Stimulated activated CD8-positive, alpha-beta memory T cell treated with anti-CD3 and anti-CD28 coated beads, Interleukin-15, amount 100 ng/mL, for 48 hours (primary cell): ENCODE measurements around the gene KRTAP4-9.
"Not testable (repeated sequence)": the region's sequence is repeated elsewhere in the genome, so short reads cannot be mapped to it uniquely, and the experiment has no call there.

ENCODE experiments used
- DNase-seq, 2 donors: peaks; one replicate each; pipeline ENCODE4 v3.0.0-alpha.2; 2020; ENCODE audit warnings: low read depth in 2 of 2

Gene KRTAP4-9

GRCh38 chr17:41105347-41105746 lies at the start of gene KRTAP4-9:
Gene KRTAP4-9 (plus strand): TSS chr17:41105389. CDS start chr17:41105389, 0 bp downstream.
- not testable (repeated sequence) for DNase-seq

DNA sequence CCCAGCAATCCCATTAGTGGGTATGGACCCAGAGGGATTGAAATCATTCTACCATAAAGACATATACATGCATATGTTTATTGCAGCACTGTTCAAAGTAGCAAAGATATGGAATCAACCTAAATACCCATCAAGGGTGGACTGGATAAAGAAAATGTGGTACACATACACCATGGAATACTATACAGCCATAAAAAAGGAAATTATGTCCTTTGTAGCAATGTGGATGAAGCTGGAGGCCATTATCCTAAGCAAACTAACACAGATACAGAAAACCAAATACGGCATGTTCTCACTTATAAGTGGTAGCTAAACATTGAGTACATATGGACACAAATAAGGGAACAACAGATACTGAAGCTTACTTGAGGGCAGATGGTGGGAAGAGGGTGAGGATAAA lies 47.6 kb upstream of the KRTAP4-9 start:
- DNase-seq = no peak

GRCh38 chr17:41058741-41059140 lies 46.4 kb upstream of the KRTAP4-9 start:
- DNase-seq = no peak

DNA sequence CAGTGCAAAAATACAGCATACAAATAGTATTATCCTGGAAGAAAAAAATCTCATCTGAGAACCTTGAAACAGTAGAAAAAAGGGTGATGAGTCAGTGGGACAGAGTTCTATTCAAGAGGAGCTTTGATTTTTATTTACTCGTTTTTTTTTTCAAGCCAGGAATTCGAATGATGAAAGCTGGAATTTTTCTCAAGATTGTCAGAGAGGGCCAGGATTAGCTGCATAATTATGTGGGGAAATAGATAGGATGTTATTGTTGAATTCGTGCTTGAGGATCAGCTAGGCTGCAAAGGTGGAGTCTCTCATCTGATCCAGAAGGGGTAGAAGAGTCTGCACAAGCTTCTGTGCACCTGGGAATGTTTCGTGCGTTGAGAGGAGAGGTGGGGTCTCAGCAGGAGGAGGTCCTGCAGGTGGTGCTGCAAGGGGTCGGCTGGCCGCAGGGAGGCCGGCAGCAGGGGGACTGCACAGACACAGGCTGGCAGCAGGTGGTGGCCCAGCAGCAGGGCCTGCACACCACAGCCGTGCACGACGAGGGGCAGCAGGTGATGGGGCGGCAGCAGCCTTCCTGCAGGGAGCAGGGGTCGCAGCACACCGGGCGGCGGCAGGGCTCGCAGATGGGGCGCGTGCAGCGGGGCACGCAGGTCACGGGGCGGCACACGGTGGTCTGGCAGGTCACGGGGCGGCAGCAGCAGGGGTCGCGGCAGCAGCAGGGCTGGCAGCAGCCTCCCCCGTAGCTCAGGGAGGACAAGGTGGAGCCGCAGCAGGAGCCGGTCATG lies 45.7 kb upstream of the KRTAP4-9 start:
- DNase-seq = not testable (repeated sequence)

- no peak for DNase-seq
These were observed 45.1 kb upstream of the KRTAP4-9 start, which contains the start of gene KRTAP2-3 for GRCh38 chr17:41060052-41060604. Gene KRTAP2-3 (minus strand): TSS chr17:41060114. CDS start chr17:41060050, 64 bp downstream.

GRCh38 chr17:41061964-41062363 lies 43.2 kb upstream of the KRTAP4-9 start:
- DNase-seq = no peak

GRCh38 chr17:41063449-41063848 lies 41.7 kb upstream of the KRTAP4-9 start:
- no peak for DNase-seq

DNA sequence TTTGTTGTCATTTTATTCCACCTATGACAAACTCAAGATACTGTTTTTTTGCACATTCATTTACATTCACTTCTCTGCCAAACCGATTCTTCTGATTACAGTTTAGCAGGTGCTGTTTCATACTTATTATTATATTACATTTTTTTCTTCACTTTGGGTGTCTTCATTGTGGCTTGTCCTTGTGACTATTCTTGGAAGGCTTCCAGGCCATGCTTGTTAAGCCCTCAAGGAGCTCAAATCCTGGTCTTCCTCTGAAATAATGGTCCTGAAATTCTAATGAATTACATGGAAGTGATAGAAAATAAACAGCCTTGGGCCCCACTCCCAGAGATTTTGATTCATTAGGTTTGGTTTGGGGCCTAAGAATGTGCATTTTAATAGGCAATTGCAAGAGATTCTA lies 40.9 kb upstream of the KRTAP4-9 start:
- no peak for DNase-seq

- DNase-seq = not testable (repeated sequence)
These were observed 40.0 kb upstream of the KRTAP4-9 start for GRCh38 chr17:41065016-41065689.

GRCh38 chr17:41065829-41066624 lies 39.2 kb upstream of the KRTAP4-9 start, which contains the start of gene KRTAP2-4:
Gene KRTAP2-4 (minus strand): TSS chr17:41065879. CDS start chr17:41065845, 34 bp downstream.
- DNase-seq = no peak

DNA sequence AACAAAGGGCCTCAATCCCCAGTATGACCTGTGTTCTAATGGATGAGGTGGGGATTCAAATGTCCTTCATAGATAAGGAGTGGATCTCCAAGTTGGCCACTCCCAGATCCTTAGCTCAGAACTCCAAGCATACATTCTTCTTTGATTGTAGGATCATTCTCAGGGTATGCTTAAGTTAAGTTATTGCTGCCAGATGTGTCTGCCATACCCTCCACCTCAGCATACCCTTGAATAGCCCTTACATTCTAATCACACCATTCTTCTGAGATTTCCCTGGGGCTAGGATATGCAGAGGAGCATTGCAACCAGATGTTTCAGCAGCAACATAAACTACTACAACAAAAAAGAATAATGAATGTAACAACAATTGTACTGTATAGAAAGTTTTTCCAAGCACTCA lies 37.9 kb upstream of the KRTAP4-9 start:
- DNase-seq = no peak

DNA sequence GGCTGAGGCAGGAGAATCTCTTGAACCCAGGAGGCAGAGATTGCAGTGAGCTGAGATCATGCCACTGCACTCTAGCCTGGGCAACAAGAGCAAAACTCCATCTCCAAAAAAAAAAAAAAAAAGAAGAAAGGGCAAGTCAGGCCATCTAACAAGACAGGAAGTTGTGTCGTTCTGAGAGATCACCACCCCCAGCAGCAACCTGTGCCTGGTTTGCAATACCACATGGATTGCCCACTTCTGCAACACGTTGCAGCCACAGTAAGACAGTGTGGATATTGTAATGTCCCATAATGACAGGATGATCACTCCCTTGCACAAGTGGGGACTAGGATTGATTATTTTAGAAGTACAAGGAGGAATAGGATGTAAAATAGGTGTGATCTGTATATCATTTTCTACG lies 36.2 kb upstream of the KRTAP4-9 start:
- no peak for DNase-seq

DNA sequence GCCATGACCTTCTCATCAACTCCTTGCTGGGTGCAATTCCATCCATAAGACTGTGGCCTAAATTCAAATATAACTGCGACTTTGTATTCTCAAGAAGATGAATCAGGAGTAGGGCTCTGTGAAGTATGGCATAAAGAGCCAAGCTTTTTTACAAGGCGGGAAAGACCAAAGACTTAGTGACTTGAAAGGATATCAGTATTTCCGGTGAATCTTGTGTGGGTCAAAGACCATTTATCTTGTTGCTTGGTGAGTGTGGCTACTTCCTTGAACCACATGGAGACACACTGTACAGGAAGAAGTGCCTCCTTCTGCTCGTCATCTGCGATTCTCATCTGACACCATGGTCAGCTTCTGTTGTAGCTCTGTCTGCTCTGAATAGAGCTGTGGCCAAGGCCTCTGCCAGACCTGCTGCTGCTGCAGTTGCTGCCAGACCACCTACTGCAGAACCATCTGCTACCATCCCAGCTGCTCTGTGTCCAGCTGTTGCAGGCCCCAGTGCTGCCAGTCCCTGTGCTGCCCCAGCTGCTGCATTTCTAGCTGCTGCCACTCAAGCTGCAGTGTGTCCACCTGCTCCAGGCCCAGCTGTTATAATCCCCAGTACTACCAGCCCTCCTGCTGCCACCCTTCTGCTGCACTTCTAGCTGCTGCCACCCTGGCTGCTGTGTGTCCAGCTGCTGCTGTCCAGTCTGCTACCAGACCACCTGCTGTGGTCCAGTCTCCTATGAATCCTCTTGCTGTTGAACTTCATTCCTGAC lies 33.4 kb upstream of the KRTAP4-9 start:
- no peak for DNase-seq

DNA sequence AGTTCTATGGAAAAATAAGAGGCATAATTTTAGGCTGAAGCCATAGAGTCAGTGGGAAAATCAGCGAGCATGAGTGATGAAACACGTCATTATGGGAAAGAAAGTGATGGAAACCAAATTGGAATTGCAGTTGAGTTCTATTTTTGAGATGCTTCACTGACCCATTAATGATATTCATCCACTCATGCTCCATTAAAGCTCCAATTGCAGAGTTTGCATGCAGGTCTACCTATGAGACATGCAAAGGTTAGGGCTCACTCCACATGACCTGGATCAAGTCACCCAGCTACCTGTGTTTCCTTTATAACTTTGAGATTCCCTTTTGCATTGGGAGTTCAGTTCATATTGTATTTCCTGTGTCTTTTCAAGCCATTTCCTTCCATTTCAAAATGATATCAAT lies 31.5 kb upstream of the KRTAP4-9 start:
- DNase-seq = no peak

GRCh38 chr17:41076788-41077187 lies 28.4 kb upstream of the KRTAP4-9 start:
- DNase-seq = no peak

DNA sequence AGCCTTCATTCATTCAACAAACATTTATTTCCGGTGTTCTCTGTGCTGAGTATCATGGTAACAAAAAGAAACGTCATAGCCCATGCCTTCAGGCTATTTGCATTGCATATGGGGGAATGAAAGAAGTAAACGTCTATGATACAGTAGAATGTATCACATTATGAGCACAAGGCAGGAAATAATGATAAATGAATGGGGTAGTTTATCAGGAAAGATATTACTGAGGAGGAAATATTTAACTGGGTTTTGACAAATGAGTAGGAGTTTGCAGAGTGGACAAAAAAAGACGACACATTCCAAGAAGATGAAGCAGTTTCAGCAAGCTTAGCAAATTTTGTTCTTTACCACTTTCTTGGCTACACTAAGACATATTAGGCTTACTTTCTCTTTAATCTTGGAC lies 22.6 kb upstream of the KRTAP4-9 start:
- no peak for DNase-seq

GRCh38 chr17:41083427-41083826 lies 21.8 kb upstream of the KRTAP4-9 start:
- not testable (repeated sequence) for DNase-seq

DNA sequence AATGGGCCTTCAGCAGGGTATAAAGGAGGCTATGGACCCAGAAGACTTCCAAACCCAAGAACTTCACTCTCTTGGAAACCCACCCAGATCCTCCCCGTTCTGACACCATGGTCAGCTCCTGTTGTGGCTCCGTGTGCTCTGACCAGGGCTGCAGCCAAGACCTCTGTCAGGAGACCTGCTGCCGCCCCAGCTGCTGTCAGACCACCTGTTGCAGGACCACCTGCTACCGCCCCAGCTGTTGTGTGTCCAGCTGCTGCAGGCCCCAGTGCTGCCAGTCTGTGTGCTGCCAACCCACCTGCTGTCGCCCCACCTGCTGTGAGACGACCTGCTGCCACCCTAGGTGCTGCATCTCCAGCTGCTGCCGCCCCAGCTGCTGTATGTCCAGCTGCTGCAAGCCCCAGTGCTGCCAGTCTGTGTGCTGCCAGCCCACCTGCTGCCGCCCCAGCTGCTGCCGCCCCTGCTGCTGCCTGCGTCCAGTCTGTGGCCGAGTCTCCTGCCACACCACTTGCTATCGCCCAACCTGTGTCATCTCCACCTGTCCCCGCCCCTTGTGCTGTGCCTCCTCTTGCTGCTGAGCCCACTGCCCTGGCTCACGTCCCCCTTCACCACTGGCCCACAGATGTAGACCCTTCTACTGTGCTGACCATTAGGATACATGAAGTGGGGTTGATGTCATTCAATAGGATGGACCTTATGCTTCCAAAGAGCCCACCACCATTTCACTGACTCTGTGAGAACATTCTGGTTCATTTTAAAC lies 20.9 kb upstream of the KRTAP4-9 start, which contains the start of gene KRTAP4-7:
Gene KRTAP4-7 (plus strand): TSS at position 51 of the 757 bp plus-strand sequence. CDS start 57 bp downstream, at position 108.
- DNase-seq = not testable (repeated sequence)

- DNase-seq = not testable (repeated sequence)
These were observed 16.3 kb upstream of the KRTAP4-9 start for GRCh38 chr17:41088760-41089352.

DNA sequence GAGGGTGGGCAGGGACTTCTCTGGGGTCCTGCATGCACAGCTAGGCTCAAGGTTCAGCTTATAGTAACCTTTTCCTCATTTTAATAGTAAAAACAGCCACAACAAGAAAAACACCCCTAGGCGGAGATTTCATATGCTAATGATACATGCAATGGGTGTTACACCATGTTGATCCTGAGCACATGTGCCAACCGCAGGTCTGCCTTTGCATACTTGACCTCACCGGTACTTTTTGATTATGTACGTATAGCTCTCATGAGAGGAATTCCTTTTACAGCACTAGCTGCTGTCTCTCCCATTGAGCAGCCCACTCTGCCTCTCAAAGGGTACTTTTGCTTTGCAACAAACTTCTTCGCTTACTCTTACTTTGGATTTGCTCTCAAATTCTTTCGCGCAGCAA lies 9.1 kb upstream of the KRTAP4-9 start:
- no peak for DNase-seq
